ENCODE data around the gene FCHSD2.

The FCHSD2 gene

GRCh38 chr11:73178681-73179080 lies 36.6 kb upstream of the FCHSD2 start:
- no peaks in the 10 kb centered on the region; the same call in 1 of the 2 replicates for H4K20me1 ChIP-seq (ENCODE audit: insufficient read depth, low read length)
- H3K4me1 ChIP-seq (ENCODE audit: insufficient read depth, low read length), result no peaks in the 10 kb centered on the region
- no peak overlapping the region for H3K4me2 ChIP-seq (ENCODE audit: insufficient read depth, low read length)
- H3K79me2 ChIP-seq (ENCODE audit: insufficient read depth, low read length), result no peaks in the 10 kb centered on the region
- no peak overlapping the region for H2AFZ ChIP-seq (ENCODE audit: low read depth, low read length)
- H3K27ac ChIP-seq (ENCODE audit: low read length), result no peak overlapping the region
- no peaks in the 10 kb centered on the region for H3K9me3 ChIP-seq (ENCODE audit: insufficient read depth, low read length, severe bottlenecking)
- no peaks in the 10 kb centered on the region for H3K36me3 ChIP-seq (ENCODE audit: insufficient read depth, low read length)
- H3K4me3 ChIP-seq (ENCODE audit: low read depth in 1 of 2, low read length in 2 of 2), result no peak overlapping the region
- TF ChIP-seq CTCF (IDR thresholded peaks at IDR 0.05; ENCODE audit: borderline replicate concordance, extremely low read depth, low read length, poor library complexity, severe bottlenecking) (no peak), EZH2 (IDR thresholded peaks at IDR 0.05; ENCODE audit: borderline replicate concordance, low read depth, low read length, severe bottlenecking) (no peak)
- ATAC-seq (ENCODE audit: insufficient read depth, low read depth) (no peak), DNase-seq (no peak)
- peaks cover 7% of the 10 kb centered on the region for H3K27me3 ChIP-seq (ENCODE audit: insufficient read depth, low read length, poor library complexity)
- H3K9ac ChIP-seq (ENCODE audit: low read depth, low read length), result no peak overlapping the region

GRCh38 chr11:73177778-73178539 lies 35.8 kb upstream of the FCHSD2 start:
- peaks cover 4% of the 10 kb centered on the region for H3K27me3 ChIP-seq (ENCODE audit: insufficient read depth, low read length, poor library complexity)
- H4K20me1 ChIP-seq (ENCODE audit: insufficient read depth, low read length), result no peaks in the 10 kb centered on the region; the same call in 1 of the 2 replicates
- TF ChIP-seq EZH2 (IDR thresholded peaks at IDR 0.05; ENCODE audit: borderline replicate concordance, low read depth, low read length, severe bottlenecking) (no peak), CTCF (IDR thresholded peaks at IDR 0.05; ENCODE audit: borderline replicate concordance, extremely low read depth, low read length, poor library complexity, severe bottlenecking) (peak; percentile 86)
- no peaks in the 10 kb centered on the region for H3K79me2 ChIP-seq (ENCODE audit: insufficient read depth, low read length)
- no peaks in the 10 kb centered on the region for H3K4me1 ChIP-seq (ENCODE audit: insufficient read depth, low read length)
- H3K36me3 ChIP-seq (ENCODE audit: insufficient read depth, low read length), result no peaks in the 10 kb centered on the region
- ATAC-seq (ENCODE audit: insufficient read depth, low read depth) (peak; percentile 100), DNase-seq (peak; percentile 77)
- H3K4me3 ChIP-seq (ENCODE audit: low read depth in 1 of 2, low read length in 2 of 2), result no peak overlapping the region
- no peak overlapping the region for H3K27ac ChIP-seq (ENCODE audit: low read length)
- no peak overlapping the region for H3K4me2 ChIP-seq (ENCODE audit: insufficient read depth, low read length)
- no peaks in the 10 kb centered on the region for H3K9me3 ChIP-seq (ENCODE audit: insufficient read depth, low read length, severe bottlenecking)
- no peak overlapping the region for H2AFZ ChIP-seq (ENCODE audit: low read depth, low read length)
- H3K9ac ChIP-seq (ENCODE audit: low read depth, low read length), result no peak overlapping the region

- H3K27ac ChIP-seq (ENCODE audit: low read length), result no peak overlapping the region
- no peaks in the 10 kb centered on the region for H3K9me3 ChIP-seq (ENCODE audit: insufficient read depth, low read length, severe bottlenecking)
- no peak overlapping the region for H3K4me2 ChIP-seq (ENCODE audit: insufficient read depth, low read length)
- TF ChIP-seq EZH2 (IDR thresholded peaks at IDR 0.05; ENCODE audit: borderline replicate concordance, low read depth, low read length, severe bottlenecking) (no peak), CTCF (IDR thresholded peaks at IDR 0.05; ENCODE audit: borderline replicate concordance, extremely low read depth, low read length, poor library complexity, severe bottlenecking) (no peak)
- H3K36me3 ChIP-seq (ENCODE audit: insufficient read depth, low read length), result no peaks in the 10 kb centered on the region
- no peaks in the 10 kb centered on the region for H3K27me3 ChIP-seq (ENCODE audit: insufficient read depth, low read length, poor library complexity)
- no peaks in the 10 kb centered on the region for H3K4me1 ChIP-seq (ENCODE audit: insufficient read depth, low read length)
- H2AFZ ChIP-seq (ENCODE audit: low read depth, low read length), result no peak overlapping the region
- no peaks in the 10 kb centered on the region for H3K79me2 ChIP-seq (ENCODE audit: insufficient read depth, low read length)
- H4K20me1 ChIP-seq (ENCODE audit: insufficient read depth, low read length), result no peaks in the 10 kb centered on the region; the same call in 1 of the 2 replicates
- DNase-seq, result no peak
- ATAC-seq (ENCODE audit: insufficient read depth, low read depth), result no peak
- H3K9ac ChIP-seq (ENCODE audit: low read depth, low read length), result no peak overlapping the region
- no peak overlapping the region for H3K4me3 ChIP-seq (ENCODE audit: low read depth in 1 of 2, low read length in 2 of 2)
Observed at GRCh38 chr11:73177380-73177777, 35.3 kb upstream of the FCHSD2 start.

Measured in DND-41 (cell line).